Midbrain (tissue), 1 donor: Measurements from ENCODE around the gene PXMP4.
A peak's percentile ranks its signal among the peaks of the same experiment; 100 is the strongest.

Source experiments
- DNase-seq: peaks from one replicate; lab custom pipeline; 2025; lab: John Stamatoyannopoulos, UW

Gene PXMP4

DNA sequence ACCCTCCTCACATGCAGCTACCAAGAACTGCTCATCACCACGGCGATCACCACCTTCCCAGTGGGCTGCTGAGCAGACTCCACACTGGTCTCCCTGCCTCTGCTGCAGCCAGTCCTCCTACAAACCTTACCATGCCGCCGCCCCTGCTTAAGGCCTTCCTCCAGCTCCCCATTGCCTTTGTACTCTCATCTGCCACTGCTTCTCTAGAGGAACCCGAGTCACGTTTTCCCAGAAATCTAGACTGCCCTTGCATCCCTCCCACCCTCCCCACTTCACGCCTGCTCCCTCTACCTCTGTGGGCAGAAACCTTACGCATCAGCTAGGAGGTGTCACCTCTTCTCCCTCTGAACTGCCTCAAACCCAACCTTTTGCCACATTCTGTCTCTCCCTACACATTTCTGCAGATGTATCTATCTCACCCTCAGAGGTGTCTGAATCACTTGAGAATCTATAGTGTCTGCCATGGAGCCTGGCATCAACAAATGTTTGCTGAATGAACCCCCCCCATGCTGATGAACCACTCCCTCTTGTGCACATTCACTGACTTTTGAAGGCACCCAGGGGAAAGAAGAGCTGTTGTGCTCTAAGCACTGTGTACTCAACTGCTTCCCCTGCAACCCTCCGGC lies 38.3 kb downstream of the PXMP4 start:
- no peak for DNase-seq

DNA sequence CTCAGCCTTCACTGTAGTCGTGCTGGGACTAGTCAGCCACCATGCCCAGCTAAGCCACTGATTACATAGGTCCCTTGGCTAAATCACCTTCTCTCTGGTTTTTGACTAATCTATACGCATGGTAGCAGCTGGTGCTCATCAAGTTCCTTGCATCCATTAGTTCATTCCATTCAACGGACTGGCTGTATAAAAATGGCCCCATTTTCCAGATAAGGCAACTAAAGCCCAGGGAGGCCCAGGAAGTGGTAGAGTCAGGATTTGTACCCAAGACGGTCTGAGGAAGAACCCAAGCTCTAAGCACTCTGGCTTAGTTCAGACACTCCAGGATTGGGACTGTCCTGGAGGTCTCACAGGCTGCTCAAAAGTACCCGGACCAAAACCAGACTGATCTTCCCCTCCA lies 38.8 kb downstream of the PXMP4 start:
- DNase-seq: no peak

DNA sequence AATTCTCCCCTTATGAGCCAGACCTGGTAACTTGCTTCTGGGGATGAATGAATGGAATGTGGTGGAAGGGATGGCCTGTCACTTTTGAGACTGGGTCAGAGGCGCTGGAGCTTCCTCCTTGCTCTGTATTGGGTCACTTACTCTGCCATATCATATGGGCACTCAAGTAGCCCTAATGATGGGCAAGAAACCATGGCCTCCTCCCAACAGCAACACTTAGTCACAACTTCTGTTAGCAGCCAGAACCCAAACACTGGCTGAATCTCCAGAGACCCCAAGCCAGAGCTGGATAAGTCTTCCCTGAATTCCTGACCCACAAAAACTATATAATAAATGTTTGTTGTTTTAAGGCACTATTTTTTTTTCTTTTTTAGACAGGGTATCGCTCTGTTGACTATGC lies 39.4 kb downstream of the PXMP4 start:
- no peak for DNase-seq

DNA sequence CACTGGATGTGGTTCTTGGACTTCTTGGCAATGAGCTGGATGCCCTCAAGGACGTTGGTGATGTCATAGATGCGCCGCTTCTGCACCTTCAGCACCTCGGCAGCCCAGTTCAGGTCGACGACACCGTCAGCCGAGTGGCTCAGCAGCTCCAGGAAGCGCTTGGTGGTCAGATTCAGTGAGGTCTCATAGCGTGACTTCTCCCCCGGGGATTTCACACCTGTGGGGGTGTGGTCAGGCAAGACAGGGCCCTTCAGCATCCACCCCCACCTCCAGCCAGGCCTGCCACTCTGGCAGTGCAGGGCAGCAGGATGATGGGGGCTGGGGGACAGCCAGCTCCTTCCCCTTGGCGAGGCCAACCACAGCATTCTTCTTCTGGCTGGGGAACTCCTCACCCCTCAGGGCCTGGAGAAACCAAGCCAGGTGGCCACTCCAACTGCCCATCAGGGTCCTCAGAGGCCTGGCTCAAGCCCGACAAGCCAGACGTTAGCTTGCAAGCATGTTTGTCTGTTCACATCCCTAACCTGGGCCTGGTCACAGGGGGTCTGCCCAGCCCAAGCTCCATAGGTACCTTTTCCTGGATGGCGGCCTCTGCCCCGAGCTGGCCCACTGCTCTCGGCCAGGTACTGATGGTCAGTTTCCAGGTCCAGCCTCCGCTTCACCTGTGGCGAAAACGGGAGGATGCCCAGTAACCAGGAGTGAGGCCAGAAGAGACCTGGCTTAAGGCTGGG lies 40.2 kb downstream of the PXMP4 start:
- DNase-seq: no peak

DNA sequence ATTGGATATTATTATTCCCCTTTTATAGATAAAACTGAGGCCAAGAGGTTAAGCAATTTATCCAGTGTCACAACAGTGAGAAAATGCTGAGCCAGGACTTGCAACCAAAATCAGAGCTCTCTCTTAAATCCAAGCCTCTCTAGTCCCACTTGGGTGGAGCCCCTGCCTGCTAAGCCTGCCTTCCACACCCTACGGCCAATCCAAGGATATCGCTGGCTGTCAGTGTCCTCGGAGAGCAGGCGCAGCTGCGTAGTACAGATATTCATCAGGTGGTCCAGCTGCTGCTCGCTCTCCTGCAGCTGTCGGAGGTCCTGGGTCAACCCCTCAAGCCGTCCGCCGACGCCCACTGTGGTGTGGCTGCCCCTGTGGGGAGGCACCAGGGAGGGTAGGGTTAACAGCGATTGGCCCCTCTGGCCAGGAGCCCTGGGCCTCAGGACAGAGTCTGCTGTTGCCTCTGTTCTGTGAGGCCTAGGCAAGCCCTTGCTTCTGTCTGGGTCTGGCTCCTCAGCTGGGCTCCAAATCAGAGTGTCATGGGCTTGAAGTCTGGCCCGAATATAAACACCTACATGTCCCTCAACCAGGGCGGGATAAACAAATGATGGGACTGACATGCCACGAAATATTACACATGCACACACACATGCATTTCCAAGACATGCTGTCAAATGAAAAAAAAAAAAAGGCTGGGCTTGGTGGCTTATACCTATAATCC lies 42.0 kb downstream of the PXMP4 start:
- no peak for DNase-seq

DNA sequence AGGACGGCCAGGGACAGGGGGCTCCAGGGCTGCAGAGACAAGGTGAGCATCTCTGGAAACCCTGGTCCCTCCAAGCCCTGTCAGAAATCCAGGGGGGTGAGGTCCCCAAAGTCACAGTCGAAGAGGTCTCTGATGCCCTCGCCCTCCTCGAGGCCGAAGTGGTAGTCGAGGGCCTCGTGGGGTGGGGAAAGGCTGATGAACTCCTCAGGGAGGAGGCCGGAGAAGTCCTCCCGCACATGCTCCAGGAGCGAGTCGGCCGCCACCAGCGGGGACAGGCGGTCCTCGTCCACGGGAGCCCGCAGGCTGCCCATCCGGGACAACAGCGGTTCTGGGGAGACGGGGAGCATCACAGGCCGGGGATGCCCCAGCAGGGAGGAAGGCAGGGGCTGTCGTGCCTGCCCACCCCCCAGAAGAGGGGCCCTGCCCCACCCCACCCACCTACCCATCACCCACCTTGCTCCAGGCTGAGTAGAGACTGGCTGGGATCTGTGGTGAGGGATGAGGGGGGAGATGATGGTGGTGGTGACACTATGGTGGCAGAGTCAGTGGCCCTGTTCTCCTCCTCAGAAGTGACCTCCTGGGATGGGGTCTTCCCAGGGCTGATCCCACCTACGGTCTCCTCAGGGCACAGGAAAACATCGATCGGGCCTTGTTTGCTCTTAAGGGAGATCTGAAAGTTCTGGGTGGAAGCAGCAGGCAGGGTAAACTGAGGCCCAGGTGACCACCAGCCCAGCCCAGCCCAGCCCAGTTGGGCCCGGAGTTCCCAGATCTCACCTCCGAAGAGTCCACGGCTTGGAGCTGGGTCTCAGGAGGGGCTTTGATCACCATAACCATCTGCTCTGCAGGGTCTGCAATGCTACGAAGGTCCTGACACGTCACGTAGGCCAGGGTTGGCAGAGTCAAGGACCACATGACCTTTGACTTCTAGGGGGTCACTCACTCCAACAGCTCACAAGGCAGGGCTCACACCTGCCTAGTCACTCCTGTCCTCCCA lies 43.2 kb downstream of the PXMP4 start:
- no peak for DNase-seq

DNA sequence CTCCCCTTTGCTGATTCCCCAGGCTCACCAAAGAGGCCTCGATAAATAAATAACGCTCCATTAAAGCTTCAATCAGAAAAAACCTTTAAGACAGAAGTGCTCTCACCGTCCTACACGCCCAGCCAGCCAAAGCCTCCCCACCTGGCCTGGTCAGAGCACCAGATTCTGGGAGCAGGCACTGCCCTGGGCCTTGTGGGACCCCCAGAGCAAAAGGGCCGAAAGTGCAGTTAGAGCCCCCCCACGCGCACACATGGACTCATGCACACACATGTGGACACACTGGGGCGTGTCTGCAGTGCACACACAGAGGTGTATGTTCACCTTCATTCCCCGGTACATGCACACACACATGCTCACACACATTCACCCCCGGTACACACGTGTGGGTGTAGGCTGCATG lies 44.0 kb downstream of the PXMP4 start:
- no peak for DNase-seq

DNA sequence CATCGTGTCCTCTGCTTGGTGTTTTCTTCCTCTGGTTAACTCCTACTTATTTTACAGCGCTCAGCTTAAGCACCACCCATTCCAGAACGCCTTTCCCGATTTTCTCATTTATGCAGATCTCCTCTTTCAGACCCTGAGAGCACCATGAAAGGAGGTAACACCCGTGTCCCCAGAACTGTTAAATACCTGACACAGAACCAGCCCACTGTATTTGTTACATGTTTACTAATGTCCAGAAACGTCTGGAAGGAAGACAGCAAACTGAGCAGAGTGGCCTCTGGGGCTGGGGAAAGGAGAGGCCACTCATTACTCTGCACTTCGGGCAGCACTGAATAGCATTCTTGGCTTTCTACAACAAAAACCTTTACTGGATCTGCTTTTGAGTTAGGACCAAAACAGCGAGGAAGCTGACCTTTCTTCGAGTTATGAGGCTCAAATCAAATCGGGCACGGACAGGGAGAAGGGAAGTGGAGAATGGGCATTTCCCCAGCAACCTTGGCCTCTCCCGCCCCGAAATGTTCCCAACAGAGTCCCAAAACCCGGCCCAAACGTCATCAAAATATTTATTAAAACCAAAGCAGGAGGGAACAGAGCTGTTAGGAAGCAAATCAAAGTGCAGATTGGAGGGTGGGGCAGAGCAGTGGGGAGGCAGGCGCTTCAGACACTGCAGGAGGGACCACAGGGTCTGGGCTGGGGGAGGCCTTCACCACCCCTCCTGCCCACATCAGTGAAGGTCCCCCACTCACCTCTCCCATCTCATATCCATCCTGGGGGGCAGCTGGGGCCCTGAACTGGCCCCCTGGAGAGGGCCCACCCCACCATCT lies 44.8 kb downstream of the PXMP4 start:
- no peak for DNase-seq

DNA sequence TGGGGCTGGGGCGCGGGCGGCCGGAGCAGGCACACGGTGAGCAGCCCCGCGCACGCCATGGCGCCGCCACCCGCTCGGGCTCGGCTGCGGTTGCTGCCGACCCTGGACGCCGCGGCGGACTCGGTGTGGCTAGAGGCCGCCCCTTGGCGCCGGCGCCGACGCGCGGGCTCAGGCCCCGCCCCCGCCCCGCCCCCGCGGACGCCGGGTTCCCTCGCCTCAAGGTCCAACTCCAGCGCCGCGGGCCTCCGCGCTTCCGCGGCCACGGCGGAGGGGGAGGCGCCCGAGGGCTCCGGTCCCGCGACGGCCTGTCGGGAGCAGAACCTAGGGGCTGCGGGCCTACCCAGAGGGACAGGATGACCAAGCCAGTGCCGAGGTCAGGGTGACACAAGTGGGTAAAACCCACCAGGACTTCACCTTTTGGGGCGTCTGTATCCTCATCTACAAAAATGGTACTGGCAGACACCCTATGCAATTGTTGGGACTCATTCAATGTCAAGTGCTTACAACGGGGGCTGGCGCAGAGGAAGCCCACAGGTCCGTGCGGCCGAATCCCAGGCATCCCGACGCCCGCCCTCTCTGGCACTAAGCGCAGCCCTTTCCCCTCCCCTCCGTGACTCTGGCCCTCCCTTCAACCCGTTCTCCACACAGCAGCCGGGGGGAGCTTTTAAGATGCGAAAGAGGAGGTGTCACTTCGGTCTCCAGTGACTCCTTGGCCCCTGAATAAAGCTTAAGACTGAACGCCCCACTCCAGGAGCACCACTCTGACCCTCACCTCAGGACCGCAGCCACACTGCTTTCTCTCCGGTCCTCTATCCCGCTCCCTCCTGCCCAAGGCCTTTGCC lies 45.6 kb downstream of the PXMP4 start, which contains the start of gene NECAB3:
NECAB3 (minus strand) TSS at position 135 of the 842 bp plus-strand sequence; CDS start at position 59, 76 bp downstream.
- DNase-seq: peak; percentile 80

DNA sequence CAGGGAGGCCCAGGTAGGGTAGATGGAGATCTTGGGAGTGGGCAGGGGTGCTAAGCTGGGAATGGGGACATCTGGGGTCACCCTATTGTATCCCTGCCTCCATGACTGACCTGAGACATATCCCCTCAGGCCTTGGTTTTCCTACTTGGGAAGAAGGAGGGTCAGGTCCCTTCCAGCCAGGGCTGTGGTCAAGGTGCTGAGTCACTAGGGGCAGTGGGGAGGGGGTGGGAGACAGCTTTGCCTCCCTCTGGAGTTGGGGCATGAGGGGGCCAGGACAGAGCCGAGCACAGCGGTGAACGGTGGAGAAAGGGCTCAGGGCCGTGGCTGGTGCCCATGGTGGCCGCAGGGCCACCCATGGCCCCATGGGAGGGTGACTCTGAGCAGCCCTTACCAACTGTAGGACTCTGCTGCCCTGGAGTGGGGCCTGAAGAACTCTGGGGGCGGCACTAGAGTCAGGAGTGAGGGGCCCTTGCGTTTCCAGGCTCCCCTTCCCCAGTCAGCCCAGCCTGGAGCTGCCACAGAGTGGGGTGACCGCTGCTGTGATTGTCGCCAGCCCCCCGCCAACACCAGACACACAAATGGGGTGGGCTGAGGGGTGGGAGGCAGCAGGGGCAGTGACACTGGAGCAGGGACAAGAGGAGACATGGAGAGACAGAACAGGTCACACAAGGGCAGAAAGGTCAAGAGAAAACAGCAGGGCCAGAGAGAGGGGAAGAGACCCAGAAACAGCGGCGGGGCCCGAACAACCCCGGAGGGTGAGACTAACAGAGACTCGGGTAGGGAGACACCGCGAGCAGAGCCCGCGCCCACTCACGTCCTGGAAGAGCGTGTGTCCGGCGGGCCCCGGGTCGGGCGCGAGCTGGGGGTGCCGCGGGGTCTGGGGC lies 46.5 kb downstream of the PXMP4 start:
- DNase-seq: no peak

DNA sequence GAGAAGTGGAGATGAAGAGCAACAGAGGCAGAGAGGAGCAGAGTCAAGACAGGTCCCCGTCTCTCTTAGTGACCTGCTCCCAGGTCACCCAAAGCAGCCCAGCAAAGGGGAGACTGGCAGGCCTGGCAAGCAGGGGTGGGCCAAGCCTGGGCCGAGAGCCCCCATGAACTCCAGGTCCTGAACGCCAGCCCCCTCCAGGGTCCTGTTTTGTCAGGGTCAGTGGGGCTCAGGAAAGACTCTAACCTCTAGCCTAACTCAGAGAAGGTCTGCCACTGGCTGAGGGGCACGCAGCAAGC lies 47.0 kb downstream of the PXMP4 start:
- DNase-seq: no peak

DNA sequence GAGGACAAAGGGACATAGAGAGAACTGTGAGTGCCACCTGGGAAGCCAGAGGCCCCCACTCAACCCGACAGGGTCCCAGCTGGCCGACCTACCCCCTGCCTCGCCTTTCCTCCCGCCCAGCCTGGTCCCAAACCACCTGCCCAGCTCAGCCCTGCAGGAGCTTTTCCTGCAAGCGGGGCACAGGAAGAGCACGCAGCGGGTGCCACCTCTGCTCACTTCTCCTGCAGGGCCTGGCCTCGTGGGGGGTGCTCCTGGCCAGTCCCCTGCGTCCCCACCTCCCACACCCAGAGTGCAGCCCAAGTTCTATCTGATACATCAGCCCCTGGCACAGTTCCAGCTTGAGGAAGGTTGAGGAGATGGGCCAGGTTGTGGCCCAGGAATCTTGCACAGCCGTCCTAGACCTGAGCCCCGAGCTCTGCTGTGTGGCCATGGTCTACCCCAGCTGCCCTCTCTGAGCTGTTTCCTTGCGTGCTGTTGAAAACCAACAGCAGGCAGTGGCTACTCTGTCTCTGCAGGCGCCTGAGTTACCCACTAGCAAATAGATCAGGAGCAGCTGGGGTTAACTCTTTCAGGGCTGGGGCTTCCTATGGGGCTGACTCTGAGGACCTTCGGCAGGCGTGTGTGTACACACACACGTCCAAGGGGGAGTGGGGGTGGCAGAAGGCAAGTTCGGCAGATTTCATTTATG lies 47.5 kb downstream of the PXMP4 start:
- no peak for DNase-seq

DNA sequence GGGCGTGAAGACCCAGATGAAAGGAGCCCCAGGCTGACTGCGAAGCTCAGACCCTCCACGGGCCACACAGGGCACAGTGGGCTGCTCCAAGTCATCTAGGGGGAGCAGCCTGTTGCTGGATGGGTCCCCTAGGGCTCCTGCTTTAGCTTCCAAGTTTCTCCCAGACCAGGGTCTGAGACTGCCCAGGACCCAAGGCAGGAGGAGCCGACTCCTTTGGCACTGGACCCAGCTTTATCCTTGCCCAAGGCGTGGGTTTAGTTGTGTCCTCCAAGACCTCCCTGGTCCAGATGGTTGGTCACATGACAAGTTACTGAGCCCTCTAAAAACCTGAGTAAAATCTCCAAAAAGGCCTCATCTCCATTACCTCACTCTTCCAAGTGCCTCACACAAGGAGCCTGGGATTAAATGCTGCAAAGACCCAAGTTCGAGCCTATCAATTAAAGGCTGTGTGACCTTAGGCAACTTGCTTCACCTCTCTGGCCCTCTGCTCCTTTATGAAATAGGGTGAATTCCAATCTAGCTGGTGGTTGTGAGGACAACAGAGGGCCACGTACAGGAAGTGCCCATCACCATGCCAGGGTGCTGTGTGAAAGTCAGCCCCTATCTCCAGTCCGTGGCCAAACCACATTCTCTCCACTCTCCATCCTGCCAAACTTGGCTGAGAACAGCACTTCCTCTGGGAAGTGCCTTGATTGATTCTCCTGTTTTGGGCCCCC lies 48.4 kb downstream of the PXMP4 start:
- no peak for DNase-seq

DNA sequence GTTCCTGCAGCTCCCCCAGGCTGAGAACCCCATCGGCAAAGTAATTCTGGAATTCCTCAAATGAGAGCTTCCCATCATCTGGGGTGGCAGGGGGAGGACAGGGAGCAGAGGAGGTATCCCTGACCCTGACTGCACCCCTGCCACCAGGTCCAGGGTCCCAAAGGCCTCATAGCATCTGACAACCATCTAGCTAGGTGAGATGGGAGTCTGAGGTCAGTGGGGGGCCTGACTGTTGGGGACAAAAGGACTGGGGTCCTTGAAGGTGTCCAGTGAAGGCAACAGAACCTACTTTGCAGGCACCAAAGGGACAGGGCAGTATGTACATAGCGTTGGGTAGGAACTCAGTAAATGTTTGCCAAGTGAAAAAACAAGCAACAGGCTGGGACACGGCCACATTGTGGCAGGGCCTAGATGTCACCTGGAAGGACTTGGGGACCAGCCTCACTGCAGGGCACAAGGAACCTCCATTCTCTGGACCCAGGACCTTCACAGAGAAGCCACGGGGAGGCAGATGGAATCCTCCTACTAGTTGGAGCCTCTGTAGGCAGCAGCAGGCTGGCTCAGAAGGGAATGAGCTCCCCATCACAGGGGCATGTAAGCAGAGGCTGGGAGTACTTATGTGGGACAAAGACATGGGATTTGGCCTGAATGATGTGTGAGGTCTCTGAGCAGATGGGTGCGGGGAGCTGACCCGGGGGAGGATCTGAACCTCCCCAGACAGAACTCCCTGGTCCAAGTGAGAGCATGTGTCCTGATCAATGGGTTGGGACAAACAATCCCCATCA lies 49.2 kb downstream of the PXMP4 start:
- DNase-seq: no peak

DNA sequence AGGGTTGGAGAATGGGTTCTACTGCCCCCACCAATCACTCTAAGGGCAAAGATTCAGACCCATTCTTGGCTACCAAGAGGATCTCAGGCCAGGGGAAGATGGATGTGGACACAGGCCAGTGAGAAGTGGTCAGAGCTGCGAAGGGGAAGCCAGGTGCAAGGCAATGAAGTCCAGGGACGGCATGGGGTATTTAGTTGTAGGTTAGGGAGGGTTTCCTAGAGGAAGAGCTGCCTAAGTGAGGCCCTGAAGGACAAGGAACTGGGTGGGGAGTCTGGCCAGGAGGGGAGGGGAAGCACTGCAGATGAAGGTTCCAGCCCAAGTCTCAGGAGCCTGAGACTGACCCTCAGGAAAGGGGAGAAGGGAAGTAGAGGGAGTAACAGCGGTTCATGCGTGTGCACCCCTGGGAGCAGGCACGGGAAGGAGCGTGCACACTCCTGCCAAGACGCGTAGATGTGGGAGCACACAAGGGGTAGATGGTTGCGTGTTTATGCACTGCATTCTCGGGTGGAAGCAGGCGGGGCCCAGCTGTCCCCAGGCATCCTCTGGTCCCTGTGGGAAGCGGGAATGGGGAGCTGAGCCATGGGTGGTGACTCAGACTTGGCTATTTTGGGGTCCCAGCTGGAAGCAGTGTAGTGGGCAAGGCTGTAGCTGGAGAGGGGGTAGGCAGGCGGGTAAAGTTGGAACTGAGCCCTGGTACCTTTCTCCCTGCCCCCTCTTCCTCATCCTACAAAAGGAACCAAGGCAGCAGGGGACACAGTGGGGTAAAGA lies 50.1 kb downstream of the PXMP4 start:
- DNase-seq: no peak

DNA sequence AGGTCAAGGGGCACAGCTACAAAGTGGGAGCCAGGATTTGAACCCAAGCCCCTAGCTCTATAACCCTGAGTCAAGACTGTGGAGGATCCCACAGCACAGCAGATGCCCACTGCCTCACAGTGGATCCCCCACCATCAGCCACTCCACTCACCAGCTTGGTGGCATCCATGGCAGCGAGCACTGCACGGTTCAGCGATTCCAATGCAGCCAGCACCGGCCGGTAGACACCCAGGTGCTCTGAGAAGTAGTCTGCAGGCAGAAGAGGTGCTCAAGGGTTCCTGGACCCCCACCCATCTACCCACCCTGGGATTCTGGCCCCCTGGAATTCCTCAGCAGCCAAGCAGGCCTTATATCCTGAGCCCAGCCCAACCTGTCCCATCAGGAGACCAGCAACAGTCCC lies 50.9 kb downstream of the PXMP4 start:
- DNase-seq: no peak
